Lower lobe of right lung (tissue), 2 donors: ENCODE results near the gene TMIGD1. TPM values are rescaled to one million over a fixed set of nuclear protein-coding genes. Genes with fewer than 3 reads are reported as not detected.
"Not testable (repeated sequence)": the region's sequence is repeated elsewhere in the genome, so short reads cannot be mapped to it uniquely, and the experiment has no call there.

Experiments used
- ATAC-seq, 2 donors: fragments of 200-7000 bp; cut with Tn5 transposase; one replicate each; pipeline ENCODE4 v1.9.1; 2020 to 2022; ENCODE audit warnings: mild to moderate bottlenecking in 2 of 2, moderate library complexity in 2 of 2
- DNase-seq: peaks from one replicate; pipeline ENCODE4 v3.0.0-alpha.2; 2020
- H3K27ac ChIP-seq: fragments of 200-600 bp; one replicate; pipeline ENCODE4 v1.8.0; 2022
- H3K27me3 ChIP-seq: fragments of 200-600 bp; one replicate; pipeline ENCODE4 v1.8.0; 2022; ENCODE audit warnings: low read depth
- H3K36me3 ChIP-seq: fragments of 200-600 bp; one replicate; pipeline ENCODE4 v1.8.0; 2022; ENCODE audit warnings: mild to moderate bottlenecking
- H3K4me1 ChIP-seq: fragments of 200-600 bp; one replicate; pipeline ENCODE4 v1.8.0; 2022
- H3K4me3 ChIP-seq: fragments of 200-600 bp; one replicate; pipeline ENCODE4 v1.8.0; 2022; ENCODE audit warnings: mild to moderate bottlenecking
- H3K9me3 ChIP-seq: fragments of 200-600 bp; one replicate; pipeline ENCODE4 v1.8.0; 2022
- CTCF ChIP-seq: fragments of 200-600 bp; IDR thresholded peaks from one replicate; pipeline ENCODE4 v1.8.0; 2022; ENCODE audit warnings: antibody characterized with exemption, mild to moderate bottlenecking
- intact Hi-C: fragments of 100-400 bp; cut with DNase I; formaldehyde crosslinking; loops from one replicate; pipeline ENCODE4 v1.11.0; 2022
- total RNA-seq: library from RNA; stranded (reverse); fragmentation: NEBNext Ultra II Directional; extraction: Animal tissue kit (Norgen Biotek cat#: 25700); gene quantifications from one replicate; pipeline ENCODE4 v1.2.1, GENCODE V29; 2021
- donor health status: DM: no; HTN: yes; CAD: no; lungs with severe emphysema.

TMIGD1 gene
- total RNA-seq, 1 donor from 2014 or later: not detected

- peaks cover 40% of the 10 kb centered on the region for H3K4me1 ChIP-seq
- TF ChIP-seq CTCF: no peak
- DNase-seq (no peak), ATAC-seq (no peak)
- intact Hi-C loops: no loop called here
- H3K4me3 ChIP-seq: no peak overlapping the region
- H3K9me3 ChIP-seq: no peaks in the 10 kb centered on the region
- H3K36me3 ChIP-seq: no peaks in the 10 kb centered on the region
- no peak overlapping the region for H3K27ac ChIP-seq
- no peaks in the 10 kb centered on the region for H3K27me3 ChIP-seq
Observed at GRCh38 chr17:30346221-30346795, 12.5 kb upstream of the TMIGD1 start.

GRCh38 chr17:30345527-30346075, 11.7 kb upstream of the TMIGD1 start:
- Histone ChIP-seq H3K27me3 (no peaks in the 10 kb centered on the region), H3K4me1 (peaks cover 44% of the 10 kb centered on the region), H3K4me3 (no peak overlapping the region), H3K36me3 (no peaks in the 10 kb centered on the region), H3K9me3 (no peaks in the 10 kb centered on the region), H3K27ac (peak overlapping the region; percentile 66)
- DNase-seq (no peak), ATAC-seq (peak in 1 of 2 donors; percentile 47)
- intact Hi-C loops: no loop called here
- no peak for TF ChIP-seq CTCF

- intact Hi-C loops: no loop called here
- TF ChIP-seq CTCF: no peak
- Histone ChIP-seq H3K9me3 (no peaks in the 10 kb centered on the region), H3K36me3 (no peaks in the 10 kb centered on the region), H3K27me3 (no peaks in the 10 kb centered on the region), H3K4me1 (peaks cover 49% of the 10 kb centered on the region), H3K4me3 (no peak overlapping the region), H3K27ac (peak overlapping the region; percentile 66)
- no peak for ATAC-seq
- no peak for DNase-seq
Observed at GRCh38 chr17:30345089-30345433, 11.2 kb upstream of the TMIGD1 start.

GRCh38 chr17:30344283-30345088, 10.6 kb upstream of the TMIGD1 start:
- no peak overlapping the region for H3K4me3 ChIP-seq
- peaks cover 52% of the 10 kb centered on the region for H3K4me1 ChIP-seq
- ATAC-seq (peak; percentile 79 to 85), DNase-seq (peak; percentile 68)
- TF ChIP-seq CTCF: no peak
- no peaks in the 10 kb centered on the region for H3K27me3 ChIP-seq
- intact Hi-C loops: no loop called here
- peak overlapping the region; percentile 66 for H3K27ac ChIP-seq
- no peaks in the 10 kb centered on the region for H3K9me3 ChIP-seq
- H3K36me3 ChIP-seq: no peaks in the 10 kb centered on the region

- TF ChIP-seq CTCF: no peak
- Histone ChIP-seq H3K9me3 (no peaks in the 10 kb centered on the region), H3K4me1 (peaks cover 52% of the 10 kb centered on the region), H3K36me3 (no peaks in the 10 kb centered on the region), H3K27me3 (no peaks in the 10 kb centered on the region), H3K4me3 (no peak overlapping the region), H3K27ac (peak overlapping the region; percentile 66)
- no peak for DNase-seq
- ATAC-seq: no peak
- intact Hi-C loops: no loop called here
Observed at GRCh38 chr17:30343796-30344195, 9.9 kb upstream of the TMIGD1 start.

- DNase-seq, H3K4me3 ChIP-seq, H3K9me3 ChIP-seq, H3K27me3 ChIP-seq, intact Hi-C loops, H3K36me3 ChIP-seq, ATAC-seq, H3K27ac ChIP-seq: not testable (repeated sequence)
- H3K4me1 ChIP-seq: peaks cover 52% of the 10 kb centered on the region
Observed at GRCh38 chr17:30343244-30343643, 9.4 kb upstream of the TMIGD1 start.
